GM13976 (cell line): ENCODE measurements around the gene RRP1B.
A peak's percentile ranks its signal among the peaks of the same experiment; 100 is the strongest.

ENCODE experiments used
- DNase-seq: peaks from one replicate; pipeline ENCODE4 v3.0.0; 2012; ENCODE audit warnings: low spot score
- CTCF ChIP-seq: IDR thresholded peaks from 2 replicates; pipeline ENCODE4 v1.5.1; 2012; ENCODE audit warnings: borderline replicate concordance, mild to moderate bottlenecking; ENCODE audit not compliant: insufficient read depth; ENCODE audit errors: extremely low read depth, missing control alignments, control extremely low read depth
- in situ Hi-C: fragments of 300-500 bp; cut with MboI; formaldehyde crosslinking; loops from one replicate; pipeline ENCODE4 v1.12.0; 2022; ENCODE audit warnings: low sequenced_read_pairs, mixed read lengths, inconsistent platforms; ENCODE audit not compliant: unreplicated experiment

Gene RRP1B

GRCh38 chr21:43640400-43640799 lies 19.0 kb upstream of the RRP1B start:
- DNase-seq, result no peak
- no peak for TF ChIP-seq CTCF
- in situ Hi-C loops, result loop anchor here (10.0 kb wide), 1 partner anchor 716 kb away; the partner anchor contains the start of gene ERVH48-1

GRCh38 chr21:43643193-43643592 lies 16.2 kb upstream of the RRP1B start:
- in situ Hi-C loops, result loop anchor here (10.0 kb wide), 1 partner anchor 718 kb away; the partner anchor contains the start of gene ERVH48-1
- TF ChIP-seq CTCF, result no peak
- no peak for DNase-seq

- no peak for DNase-seq
- TF ChIP-seq CTCF, result no peak
- in situ Hi-C loops, result loop anchor here (10.0 kb wide), 1 partner anchor 719 kb away; the partner anchor contains the start of gene ERVH48-1
These were observed 15.3 kb upstream of the RRP1B start for GRCh38 chr21:43644071-43644470.

GRCh38 chr21:43644609-43645008 lies 14.8 kb upstream of the RRP1B start:
- no peak for DNase-seq
- TF ChIP-seq CTCF, result no peak
- in situ Hi-C loops, result loop anchor here (10.0 kb wide), 1 partner anchor 720 kb away; the partner anchor contains the start of gene ERVH48-1

GRCh38 chr21:43645136-43645891 lies 14.0 kb upstream of the RRP1B start:
- peak; percentile 68 for DNase-seq
- in situ Hi-C loops, result loop anchor here (10.0 kb wide), 1 partner anchor 721 kb away; the partner anchor contains the start of gene ERVH48-1
- TF ChIP-seq CTCF, result peak; percentile 42

- in situ Hi-C loops, result loop anchor here (10.0 kb wide), 1 partner anchor 721 kb away; the partner anchor contains the start of gene ERVH48-1
- no peak for DNase-seq
- no peak for TF ChIP-seq CTCF
These were observed 13.4 kb upstream of the RRP1B start for GRCh38 chr21:43645976-43646375.
